Measurements from ENCODE around the gene ATP10B. TPM values are rescaled to one million over a fixed set of nuclear protein-coding genes. Genes with fewer than 3 reads are reported as not detected.

Gene ATP10B
- total RNA-seq, 1 donor, result not detected

- Histone ChIP-seq H3K4me3 (ENCODE audit: insufficient read depth, low read length) (no peak overlapping the region), H4K20me1 (ENCODE audit: insufficient read depth, low read length) (no peaks in the 10 kb centered on the region), H3K27me3 (ENCODE audit: insufficient read depth, low read length) (no peaks in the 10 kb centered on the region), H3K27ac (ENCODE audit: low read depth, low read length) (no peak overlapping the region), H3K4me1 (ENCODE audit: insufficient read depth, low read length) (no peaks in the 10 kb centered on the region), H3K79me2 (ENCODE audit: insufficient read depth, low read length) (no peaks in the 10 kb centered on the region), H3K36me3 (ENCODE audit: insufficient read depth, low read length) (no peaks in the 10 kb centered on the region), H2AFZ (ENCODE audit: low read length) (no peak overlapping the region), H3K9me3 (ENCODE audit: low read depth, low read length) (no peaks in the 10 kb centered on the region), H3K4me2 (ENCODE audit: insufficient read depth, low read length) (no peak overlapping the region)
- DNase-seq (ENCODE audit: insufficient read length, low spot score, missing footprints), result peak; percentile 66
- TF ChIP-seq CTCF (IDR thresholded peaks at IDR 0.05; ENCODE audit: extremely low read depth, low read depth, low read length), result no peak
These were observed 235.1 kb downstream of the ATP10B start for GRCh38 chr5:160616712-160617497.

- H3K36me3 ChIP-seq (ENCODE audit: insufficient read depth, low read length), result no peaks in the 10 kb centered on the region
- DNase-seq (ENCODE audit: insufficient read length, low spot score, missing footprints), result no peak
- no peak overlapping the region for H3K4me2 ChIP-seq (ENCODE audit: insufficient read depth, low read length)
- no peak overlapping the region for H3K27ac ChIP-seq (ENCODE audit: low read depth, low read length)
- H3K4me1 ChIP-seq (ENCODE audit: insufficient read depth, low read length), result no peaks in the 10 kb centered on the region
- H3K27me3 ChIP-seq (ENCODE audit: insufficient read depth, low read length), result no peaks in the 10 kb centered on the region
- no peak overlapping the region for H2AFZ ChIP-seq (ENCODE audit: low read length)
- no peaks in the 10 kb centered on the region for H3K9me3 ChIP-seq (ENCODE audit: low read depth, low read length)
- H3K79me2 ChIP-seq (ENCODE audit: insufficient read depth, low read length), result no peaks in the 10 kb centered on the region
- TF ChIP-seq CTCF (IDR thresholded peaks at IDR 0.05; ENCODE audit: extremely low read depth, low read depth, low read length), result no peak
- H4K20me1 ChIP-seq (ENCODE audit: insufficient read depth, low read length), result no peaks in the 10 kb centered on the region
- H3K4me3 ChIP-seq (ENCODE audit: insufficient read depth, low read length), result no peak overlapping the region
These were observed 237.9 kb downstream of the ATP10B start for GRCh38 chr5:160614136-160614535.

GRCh38 chr5:160605266-160605665 is 246.7 kb downstream of the ATP10B start:
- Histone ChIP-seq H3K27me3 (ENCODE audit: insufficient read depth, low read length) (no peaks in the 10 kb centered on the region), H4K20me1 (ENCODE audit: insufficient read depth, low read length) (no peaks in the 10 kb centered on the region), H3K4me2 (ENCODE audit: insufficient read depth, low read length) (no peak overlapping the region), H3K4me1 (ENCODE audit: insufficient read depth, low read length) (no peaks in the 10 kb centered on the region), H3K79me2 (ENCODE audit: insufficient read depth, low read length) (no peaks in the 10 kb centered on the region), H2AFZ (ENCODE audit: low read length) (no peak overlapping the region), H3K36me3 (ENCODE audit: insufficient read depth, low read length) (no peaks in the 10 kb centered on the region), H3K4me3 (ENCODE audit: insufficient read depth, low read length) (no peak overlapping the region), H3K27ac (ENCODE audit: low read depth, low read length) (no peak overlapping the region), H3K9me3 (ENCODE audit: low read depth, low read length) (no peaks in the 10 kb centered on the region)
- DNase-seq (ENCODE audit: insufficient read length, low spot score, missing footprints), result no peak
- no peak for TF ChIP-seq CTCF (IDR thresholded peaks at IDR 0.05; ENCODE audit: extremely low read depth, low read depth, low read length)

- no peak overlapping the region for H3K27ac ChIP-seq (ENCODE audit: low read depth, low read length)
- TF ChIP-seq CTCF (IDR thresholded peaks at IDR 0.05; ENCODE audit: extremely low read depth, low read depth, low read length), result no peak
- no peaks in the 10 kb centered on the region for H3K27me3 ChIP-seq (ENCODE audit: insufficient read depth, low read length)
These were observed 247.5 kb downstream of the ATP10B start for GRCh38 chr5:160604484-160604883.

More at GRCh38 chr5:160604484-160604883, 247.5 kb downstream of the ATP10B start:
- H3K4me3 ChIP-seq (ENCODE audit: insufficient read depth, low read length), result no peak overlapping the region
- no peak overlapping the region for H3K4me2 ChIP-seq (ENCODE audit: insufficient read depth, low read length)
- no peaks in the 10 kb centered on the region for H3K36me3 ChIP-seq (ENCODE audit: insufficient read depth, low read length)
- no peaks in the 10 kb centered on the region for H3K9me3 ChIP-seq (ENCODE audit: low read depth, low read length)
- H4K20me1 ChIP-seq (ENCODE audit: insufficient read depth, low read length), result no peaks in the 10 kb centered on the region
- no peak for DNase-seq (ENCODE audit: insufficient read length, low spot score, missing footprints)
- H3K4me1 ChIP-seq (ENCODE audit: insufficient read depth, low read length), result no peaks in the 10 kb centered on the region
- H2AFZ ChIP-seq (ENCODE audit: low read length), result no peak overlapping the region
- H3K79me2 ChIP-seq (ENCODE audit: insufficient read depth, low read length), result no peaks in the 10 kb centered on the region

Measured in osteoblast (primary cell).